Measurements from ENCODE around the gene MYMX. TPM values are rescaled to one million over a fixed set of nuclear protein-coding genes. Genes with fewer than 3 reads are reported as not detected.
A peak's percentile ranks its signal among the peaks of the same experiment; 100 is the strongest.

Gene MYMX
- total RNA-seq, 2 experiments from 2014 or later: not detected

DNA sequence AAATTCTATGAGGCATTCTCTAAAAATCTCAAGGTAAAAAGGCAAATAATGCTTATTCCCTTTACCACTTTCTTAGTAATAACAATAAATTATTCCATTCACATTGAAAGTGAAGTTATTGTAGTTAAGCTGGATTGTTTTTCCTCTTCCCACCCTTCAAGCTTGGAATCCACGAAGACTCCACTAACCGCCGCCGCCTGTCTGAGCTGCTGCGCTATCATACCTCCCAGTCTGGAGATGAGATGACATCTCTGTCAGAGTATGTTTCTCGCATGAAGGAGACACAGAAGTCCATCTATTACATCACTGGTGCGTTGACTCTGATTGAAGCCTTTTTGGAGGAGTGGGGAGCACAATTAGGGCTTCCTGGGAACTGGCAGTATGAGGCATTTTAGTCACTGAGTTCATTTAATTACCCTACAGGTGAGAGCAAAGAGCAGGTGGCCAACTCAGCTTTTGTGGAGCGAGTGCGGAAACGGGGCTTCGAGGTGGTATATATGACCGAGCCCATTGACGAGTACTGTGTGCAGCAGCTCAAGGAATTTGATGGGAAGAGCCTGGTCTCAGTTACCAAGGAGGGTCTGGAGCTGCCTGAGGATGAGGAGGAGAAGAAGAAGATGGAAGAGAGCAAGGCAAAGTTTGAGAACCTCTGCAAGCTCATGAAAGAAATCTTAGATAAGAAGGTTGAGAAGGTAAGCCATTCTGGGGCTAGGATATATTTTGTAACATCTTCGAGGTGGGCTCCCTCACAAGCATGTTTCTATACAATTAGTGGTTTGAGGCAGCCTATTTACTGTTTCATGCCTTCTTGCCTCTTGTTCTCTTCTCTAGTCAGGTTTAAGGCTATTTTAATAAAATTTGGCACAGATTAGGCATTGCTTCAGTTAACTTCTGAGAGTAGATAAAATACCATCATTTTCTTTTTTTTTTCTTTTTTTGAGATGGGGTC, 35.1 kb downstream of the MYMX start:
- Mint-ChIP-seq H3K4me3 (peak overlapping the region; percentile 59), H3K4me1 (ENCODE audit: low read depth) (peaks cover 77% of the 10 kb centered on the region), H3K9me3 (no peaks in the 10 kb centered on the region), H3K27me3 (peaks cover 3% of the 10 kb centered on the region), H3K27ac (no peak overlapping the region), H3K36me3 (ENCODE audit: low read depth) (peaks cover 91% of the 10 kb centered on the region)
- H3K27ac ChIP-seq (ENCODE audit: low read depth in 1 of 2, low read length in 2 of 2): no peak overlapping the region
- no peaks in the 10 kb centered on the region for H3K27me3 ChIP-seq (ENCODE audit: control insufficient read depth in 1 of 2, insufficient read depth in 2 of 2, low read length in 2 of 2)
- intact Hi-C loops (cut with DNase I, micrococcal nuclease): no loop called here
- H3K4me1 ChIP-seq (ENCODE audit: insufficient read depth, low read length): peaks cover 55% of the 10 kb centered on the region
- no peaks in the 10 kb centered on the region for H3K9me3 ChIP-seq (ENCODE audit: control insufficient read depth in 1 of 2, insufficient read depth in 1 of 2, low read length in 2 of 2)
- ATAC-seq (ENCODE audit: poor library complexity) (no peak), DNase-seq (no peak)
- peaks cover 79% of the 10 kb centered on the region for H3K36me3 ChIP-seq (ENCODE audit: insufficient read depth, low read length)
- CTCF ChIA-PET: interaction anchor here (1.0 kb wide), 1 partner anchor 13 kb away, joined by 4 read pairs; no protein-coding TSS in a partner anchor
- POLR2A ChIA-PET: interaction anchor here (0.9 to 1.2 kb wide), 2 partner anchors 10 to 28 kb away, joined by 3 to 4 read pairs; partner anchors contain the start of gene SLC29A1
- TF ChIP-seq, protein P1, sequence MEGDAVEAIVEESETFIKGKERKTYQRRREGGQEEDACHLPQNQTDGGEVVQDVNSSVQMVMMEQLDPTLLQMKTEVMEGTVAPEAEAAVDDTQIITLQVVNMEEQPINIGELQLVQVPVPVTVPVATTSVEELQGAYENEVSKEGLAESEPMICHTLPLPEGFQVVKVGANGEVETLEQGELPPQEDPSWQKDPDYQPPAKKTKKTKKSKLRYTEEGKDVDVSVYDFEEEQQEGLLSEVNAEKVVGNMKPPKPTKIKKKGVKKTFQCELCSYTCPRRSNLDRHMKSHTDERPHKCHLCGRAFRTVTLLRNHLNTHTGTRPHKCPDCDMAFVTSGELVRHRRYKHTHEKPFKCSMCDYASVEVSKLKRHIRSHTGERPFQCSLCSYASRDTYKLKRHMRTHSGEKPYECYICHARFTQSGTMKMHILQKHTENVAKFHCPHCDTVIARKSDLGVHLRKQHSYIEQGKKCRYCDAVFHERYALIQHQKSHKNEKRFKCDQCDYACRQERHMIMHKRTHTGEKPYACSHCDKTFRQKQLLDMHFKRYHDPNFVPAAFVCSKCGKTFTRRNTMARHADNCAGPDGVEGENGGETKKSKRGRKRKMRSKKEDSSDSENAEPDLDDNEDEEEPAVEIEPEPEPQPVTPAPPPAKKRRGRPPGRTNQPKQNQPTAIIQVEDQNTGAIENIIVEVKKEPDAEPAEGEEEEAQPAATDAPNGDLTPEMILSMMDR (IDR thresholded peaks at IDR 0.05): no peak
- no peak overlapping the region for H3K4me3 ChIP-seq (ENCODE audit: low read length)

- Histone ChIP-seq H3K4me1 (ENCODE audit: insufficient read depth, low read length) (peaks cover 54% of the 10 kb centered on the region), H3K9me3 (ENCODE audit: control insufficient read depth in 1 of 2, insufficient read depth in 1 of 2, low read length in 2 of 2) (no peaks in the 10 kb centered on the region), H3K4me3 (ENCODE audit: low read length) (no peak overlapping the region), H3K27me3 (ENCODE audit: control insufficient read depth in 1 of 2, insufficient read depth in 2 of 2, low read length in 2 of 2) (no peaks in the 10 kb centered on the region), H3K36me3 (ENCODE audit: insufficient read depth, low read length) (peaks cover 76% of the 10 kb centered on the region), H3K27ac (ENCODE audit: low read depth in 1 of 2, low read length in 2 of 2) (no peak overlapping the region)
- peak overlapping the region; percentile 2 for H3K27ac Mint-ChIP-seq
- peak; percentile 27 for ATAC-seq (ENCODE audit: poor library complexity)
- CTCF ChIA-PET: interaction anchor here (0.9 to 1.0 kb wide), 2 partner anchors 17 to 59 kb away, joined by 3 to 4 read pairs; partner anchors contain the start of genes AARS2 and TMEM151B
- peak overlapping the region; percentile 5 for H3K4me3 Mint-ChIP-seq
- TF ChIP-seq, protein P1 (IDR thresholded peaks at IDR 0.05): peak; percentile 65
- POLR2A ChIA-PET: interaction anchor here (0.9 to 4.0 kb wide), 4 partner anchors 7 to 68 kb away, joined by 3 to 135 read pairs (median 6); partner anchors contain the start of gene HSP90AB1
- peak in 13 of 14 experiments; percentile 38 to 77 (median 51) for DNase-seq
- no peaks in the 10 kb centered on the region for H3K27me3 Mint-ChIP-seq
- peaks cover 85% of the 10 kb centered on the region for H3K36me3 Mint-ChIP-seq (ENCODE audit: low read depth)
- no peaks in the 10 kb centered on the region for H3K9me3 Mint-ChIP-seq
- H3K4me1 Mint-ChIP-seq (ENCODE audit: low read depth): peaks cover 77% of the 10 kb centered on the region
- intact Hi-C loops (cut with DNase I, micrococcal nuclease): no loop called here
These were observed 36.8 kb downstream of the MYMX start for GRCh38 chr6:44253307-44254101.

Data from CD4-positive, alpha-beta T cell (primary cell).